ENCODE data around the gene PRSS38.
"Not testable (repeated sequence)": the region's sequence is repeated elsewhere in the genome, so short reads cannot be mapped to it uniquely, and the experiment has no call there.

Gene PRSS38

GRCh38 chr1:227856147-227856858, 40.8 kb downstream of the PRSS38 start:
- DNase-seq (ENCODE audit: insufficient read length, low spot score), result no peak
- no peak for FAIRE-seq
- TF ChIP-seq CTCF (IDR thresholded peaks at IDR 0.05; ENCODE audit: insufficient read depth, missing control alignments), result no peak

- no peak for TF ChIP-seq CTCF (IDR thresholded peaks at IDR 0.05; ENCODE audit: insufficient read depth, missing control alignments)
- no peak for FAIRE-seq
- no peak for DNase-seq (ENCODE audit: insufficient read length, low spot score)
These were observed 49.4 kb downstream of the PRSS38 start for GRCh38 chr1:227864882-227865281.

GRCh38 chr1:227869279-227869842, 53.9 kb downstream of the PRSS38 start:
- no peak for TF ChIP-seq CTCF (IDR thresholded peaks at IDR 0.05; ENCODE audit: insufficient read depth, missing control alignments)

GRCh38 chr1:227869851-227870305, 54.4 kb downstream of the PRSS38 start:
- FAIRE-seq, result no peak
- no peak for TF ChIP-seq CTCF (IDR thresholded peaks at IDR 0.05; ENCODE audit: insufficient read depth, missing control alignments)
- DNase-seq (ENCODE audit: insufficient read length, low spot score), result no peak

More at GRCh38 chr1:227869279-227869842, 53.9 kb downstream of the PRSS38 start:
- FAIRE-seq (no peak), DNase-seq (ENCODE audit: insufficient read length, low spot score) (no peak)

GRCh38 chr1:227870366-227870765, 54.9 kb downstream of the PRSS38 start:
- no peak for TF ChIP-seq CTCF (IDR thresholded peaks at IDR 0.05; ENCODE audit: insufficient read depth, missing control alignments)
- DNase-seq (ENCODE audit: insufficient read length, low spot score) (no peak), FAIRE-seq (no peak)

- not testable (repeated sequence) for FAIRE-seq; DNase-seq (ENCODE audit: insufficient read length, low spot score)
These were observed 56.4 kb downstream of the PRSS38 start for GRCh38 chr1:227871892-227872291.

- not testable (repeated sequence) for FAIRE-seq; DNase-seq (ENCODE audit: insufficient read length, low spot score)
These were observed 62.3 kb downstream of the PRSS38 start for GRCh38 chr1:227877810-227878209.

GRCh38 chr1:227880342-227880924, 65.0 kb downstream of the PRSS38 start:
- no peak for DNase-seq (ENCODE audit: insufficient read length, low spot score)
- no peak for TF ChIP-seq CTCF (IDR thresholded peaks at IDR 0.05; ENCODE audit: insufficient read depth, missing control alignments)
- FAIRE-seq, result no peak
